Cardiac muscle cell (in vitro differentiated cells and primary cell): ENCODE data around the gene GZMM. TPM values are rescaled to one million over a fixed set of nuclear protein-coding genes. Genes with fewer than 3 reads are reported as not detected.

Experiments used
- DNase-seq, 2 donors: peaks; one replicate each; pipeline versions ENCODE4 v3.0.0 to v3.0.0-alpha.2; 2010 to 2017; ENCODE audit warnings: low read depth in 1 of 2, low spot score in 1 of 2
- H3K27ac ChIP-seq: fragments of 200-600 bp; sonication (generic); 2 replicates; pipeline ENCODE4 v1.5.1; 2016
- H3K27me3 ChIP-seq: fragments of 200-600 bp; sonication (generic); 2 replicates; pipeline ENCODE4 v1.6.0; 2016; ENCODE audit warnings: control low read depth
- H3K36me3 ChIP-seq: fragments of 200-600 bp; sonication (generic); 2 replicates; pipeline ENCODE4 v1.5.1; 2016; ENCODE audit warnings: control low read depth
- H3K4me1 ChIP-seq: fragments of 200-600 bp; sonication (generic); 2 replicates; pipeline ENCODE4 v1.8.1; 2017; ENCODE audit warnings: low read depth, mild to moderate bottlenecking, mixed run types
- H3K4me3 ChIP-seq: fragments of 200-600 bp; sonication (generic); 2 replicates; pipeline ENCODE4 v1.5.1; 2016; ENCODE audit warnings: mild to moderate bottlenecking
- H3K9me3 ChIP-seq: fragments of 200-600 bp; sonication (generic); 2 replicates; pipeline ENCODE4 v1.5.1; 2017; ENCODE audit warnings: low read depth, mild to moderate bottlenecking, control low read depth
- CTCF ChIP-seq: IDR thresholded peaks from 2 replicates; pipeline ENCODE4 v1.5.1; 2012; ENCODE audit warnings: low read depth, mild to moderate bottlenecking, low read length
- polyA plus RNA-seq: library from polyadenylated mRNA; unstranded; fragments of >200 nt; fragmentation: Nextera tagmentation; extraction: Ambion mirVana; gene quantifications from 2 replicates; pipeline ENCODE4 v1.2.1, GENCODE V29; 2016
- total RNA-seq: library from RNA; depleted of rRNA; stranded (reverse); fragments of >200 nt; gene quantifications from 2 replicates; pipeline ENCODE4 v1.2.3, GENCODE V29; 2016

Gene GZMM
- total and polyA plus RNA-seq, 2 experiments from 2014 or later, result 0.39 TPM; not detected in 1

GRCh38 chr19:547117-547516, 3.3 kb downstream of the GZMM start:
- H3K4me3 ChIP-seq, result no peak overlapping the region
- no peak for TF ChIP-seq CTCF
- H3K9me3 ChIP-seq, result no peaks in the 10 kb centered on the region
- H3K36me3 ChIP-seq, result no peaks in the 10 kb centered on the region
- no peak overlapping the region for H3K27ac ChIP-seq
- no peak for DNase-seq
- H3K27me3 ChIP-seq, result no peaks in the 10 kb centered on the region
- no peaks in the 10 kb centered on the region for H3K4me1 ChIP-seq

GRCh38 chr19:547836-548720, 4.2 kb downstream of the GZMM start:
- Histone ChIP-seq H3K4me1 (no peaks in the 10 kb centered on the region), H3K36me3 (no peaks in the 10 kb centered on the region), H3K4me3 (no peak overlapping the region), H3K9me3 (no peaks in the 10 kb centered on the region), H3K27me3 (no peaks in the 10 kb centered on the region), H3K27ac (no peak overlapping the region)
- no peak for DNase-seq
- no peak for TF ChIP-seq CTCF

GRCh38 chr19:548886-549830, 5.3 kb downstream of the GZMM start:
- H3K36me3 ChIP-seq, result no peaks in the 10 kb centered on the region
- H3K27ac ChIP-seq, result no peak overlapping the region
- no peaks in the 10 kb centered on the region for H3K9me3 ChIP-seq
- no peak for DNase-seq
- TF ChIP-seq CTCF, result no peak
- no peak overlapping the region for H3K4me3 ChIP-seq
- no peaks in the 10 kb centered on the region for H3K27me3 ChIP-seq
- H3K4me1 ChIP-seq, result no peaks in the 10 kb centered on the region

GRCh38 chr19:554817-555216, 11.0 kb downstream of the GZMM start:
- H3K27ac ChIP-seq, result no peak overlapping the region
- TF ChIP-seq CTCF, result no peak
- H3K4me3 ChIP-seq, result no peak overlapping the region
- H3K27me3 ChIP-seq, result no peaks in the 10 kb centered on the region
- DNase-seq, result no peak
- H3K4me1 ChIP-seq, result no peaks in the 10 kb centered on the region
- H3K9me3 ChIP-seq, result no peaks in the 10 kb centered on the region
- no peaks in the 10 kb centered on the region for H3K36me3 ChIP-seq

GRCh38 chr19:555474-555808, 11.6 kb downstream of the GZMM start:
- Histone ChIP-seq H3K9me3 (no peaks in the 10 kb centered on the region), H3K27me3 (no peaks in the 10 kb centered on the region), H3K4me1 (no peaks in the 10 kb centered on the region), H3K27ac (no peak overlapping the region), H3K4me3 (no peak overlapping the region), H3K36me3 (no peaks in the 10 kb centered on the region)
- no peak for TF ChIP-seq CTCF
- no peak for DNase-seq
